HAP-1 (cell line): ENCODE measurements around the gene BLOC1S4.

Source experiments
- DNase-seq, 2 experiments: peaks; one replicate each; pipeline ENCODE4 v3.0.0-alpha.2; 2016 to 2020; ENCODE audit warnings: low spot score in 2 of 2
- H3K27me3 ChIP-seq: fragments of 250-450 bp; sonication (Bioruptor Pico); 2 replicates; pipeline ENCODE4 v1.5.1; 2020; ENCODE audit warnings: low read depth, mild to moderate bottlenecking, moderate library complexity
- H3K36me3 ChIP-seq: fragments of 250-450 bp; sonication (Bioruptor Pico); replicated peaks from 2 replicates; pipeline ENCODE4 v1.5.1; 2020; ENCODE audit warnings: mild to moderate bottlenecking
- H3K4me1 ChIP-seq: fragments of 250-450 bp; sonication (Bioruptor Pico); 2 replicates; pipeline ENCODE4 v1.5.1; 2020; ENCODE audit warnings: mild to moderate bottlenecking
- H3K4me3 ChIP-seq: fragments of 250-450 bp; sonication (Bioruptor Pico); 2 replicates; pipeline ENCODE4 v1.5.1; 2020; ENCODE audit warnings: mild to moderate bottlenecking, moderate library complexity
- H3K9me3 ChIP-seq: fragments of 250-450 bp; sonication (Bioruptor Pico); 2 replicates; pipeline ENCODE4 v1.5.1; 2020; ENCODE audit warnings: mild to moderate bottlenecking, moderate library complexity
- in situ Hi-C: fragments of 300-500 bp; cut with MboI; formaldehyde crosslinking; loops from 3 replicates; pipeline ENCODE4 v1.14.3; 2020; ENCODE audit warnings: low sequenced_read_pairs, inconsistent platforms, mixed read lengths

BLOC1S4 gene

DNA sequence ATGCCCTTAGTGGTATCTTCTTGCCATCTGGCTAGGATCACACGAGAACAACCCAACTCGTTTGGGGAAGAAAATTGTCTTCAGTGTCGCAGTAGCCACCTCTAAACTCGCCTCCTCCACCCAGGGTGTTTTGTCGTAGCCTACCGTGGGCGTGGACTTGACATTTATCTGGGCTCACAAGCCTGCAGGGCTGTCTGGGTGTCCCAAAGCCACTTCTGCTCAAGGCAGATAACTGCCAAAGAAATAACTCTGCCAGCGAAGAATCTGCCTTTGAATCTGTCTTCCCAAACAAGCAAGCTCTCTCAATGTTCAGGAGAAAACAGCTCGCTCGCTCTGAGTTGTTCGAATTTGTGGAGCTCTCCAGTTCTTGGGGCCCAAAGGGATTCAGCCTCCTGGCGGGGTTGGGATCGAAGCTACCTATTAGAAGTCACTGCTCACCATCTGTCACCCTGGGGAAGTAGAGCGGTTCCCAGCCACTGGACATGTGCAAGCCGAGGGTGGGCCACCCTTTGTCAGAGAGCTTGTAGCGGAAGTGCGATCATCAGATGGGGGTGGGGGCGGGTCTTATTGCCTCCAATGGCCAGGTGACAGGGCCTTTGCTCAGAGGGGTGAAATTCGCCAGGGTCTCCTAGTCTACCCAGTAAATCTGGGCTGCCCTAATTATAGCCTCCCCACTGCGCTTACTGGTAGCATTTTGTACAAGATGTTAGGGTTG lies 14.8 kb downstream of the BLOC1S4 start:
- no peaks in the 10 kb centered on the region for H3K27me3 ChIP-seq
- in situ Hi-C loops: no loop called here
- H3K4me1 ChIP-seq: no peaks in the 10 kb centered on the region
- DNase-seq: no peak
- H3K36me3 ChIP-seq: no peaks in the 10 kb centered on the region
- H3K4me3 ChIP-seq: no peak overlapping the region
- no peaks in the 10 kb centered on the region for H3K9me3 ChIP-seq

DNA sequence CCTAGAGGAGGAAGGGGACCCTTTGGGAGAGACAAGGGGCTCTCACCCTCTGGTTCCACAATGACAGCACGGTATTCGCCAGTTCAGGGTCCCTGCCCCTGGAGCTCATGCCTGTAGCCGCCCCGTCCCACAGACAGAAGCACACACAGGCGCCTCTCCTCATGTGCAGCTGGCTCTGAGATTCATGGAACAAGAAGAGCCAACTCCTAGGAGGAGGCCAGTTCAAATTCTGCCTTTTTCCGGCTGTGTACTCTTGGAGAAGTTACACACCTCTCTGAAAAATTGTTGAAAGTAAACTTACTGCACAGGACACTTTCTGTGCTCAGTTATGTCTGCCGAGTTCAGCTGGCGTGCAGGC lies 15.3 kb downstream of the BLOC1S4 start:
- in situ Hi-C loops: no loop called here
- no peak overlapping the region for H3K4me3 ChIP-seq

DNA sequence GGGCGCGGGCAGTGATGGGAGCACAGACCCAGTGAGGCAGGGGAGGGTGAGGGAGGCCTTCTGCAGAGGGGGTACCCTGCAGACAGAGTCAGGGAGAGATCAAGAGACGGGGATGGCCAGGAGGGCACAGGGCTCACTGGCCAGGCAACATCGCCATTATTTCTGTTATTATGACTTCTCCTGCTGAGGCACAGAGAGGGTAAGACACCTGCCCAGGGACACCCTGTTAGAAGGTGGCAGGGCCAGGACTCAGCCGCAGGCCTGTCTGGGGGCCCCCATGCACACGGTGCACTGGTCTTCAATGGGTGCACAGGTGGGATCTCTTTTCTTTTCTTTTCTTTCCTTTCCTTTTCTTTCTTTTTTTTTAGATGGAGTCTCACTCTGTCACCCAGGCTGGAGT lies 15.8 kb downstream of the BLOC1S4 start:
- no peaks in the 10 kb centered on the region for H3K27me3 ChIP-seq
- H3K36me3 ChIP-seq: no peaks in the 10 kb centered on the region
- no peaks in the 10 kb centered on the region for H3K4me1 ChIP-seq
- in situ Hi-C loops: no loop called here
- DNase-seq: no peak
- no peak overlapping the region for H3K4me3 ChIP-seq
- no peaks in the 10 kb centered on the region for H3K9me3 ChIP-seq

More for the DNA sequence above, 15.3 kb downstream of the BLOC1S4 start:
- Histone ChIP-seq H3K27me3 (no peaks in the 10 kb centered on the region), H3K9me3 (no peaks in the 10 kb centered on the region), H3K36me3 (no peaks in the 10 kb centered on the region), H3K4me1 (no peaks in the 10 kb centered on the region)
- no peak for DNase-seq

DNA sequence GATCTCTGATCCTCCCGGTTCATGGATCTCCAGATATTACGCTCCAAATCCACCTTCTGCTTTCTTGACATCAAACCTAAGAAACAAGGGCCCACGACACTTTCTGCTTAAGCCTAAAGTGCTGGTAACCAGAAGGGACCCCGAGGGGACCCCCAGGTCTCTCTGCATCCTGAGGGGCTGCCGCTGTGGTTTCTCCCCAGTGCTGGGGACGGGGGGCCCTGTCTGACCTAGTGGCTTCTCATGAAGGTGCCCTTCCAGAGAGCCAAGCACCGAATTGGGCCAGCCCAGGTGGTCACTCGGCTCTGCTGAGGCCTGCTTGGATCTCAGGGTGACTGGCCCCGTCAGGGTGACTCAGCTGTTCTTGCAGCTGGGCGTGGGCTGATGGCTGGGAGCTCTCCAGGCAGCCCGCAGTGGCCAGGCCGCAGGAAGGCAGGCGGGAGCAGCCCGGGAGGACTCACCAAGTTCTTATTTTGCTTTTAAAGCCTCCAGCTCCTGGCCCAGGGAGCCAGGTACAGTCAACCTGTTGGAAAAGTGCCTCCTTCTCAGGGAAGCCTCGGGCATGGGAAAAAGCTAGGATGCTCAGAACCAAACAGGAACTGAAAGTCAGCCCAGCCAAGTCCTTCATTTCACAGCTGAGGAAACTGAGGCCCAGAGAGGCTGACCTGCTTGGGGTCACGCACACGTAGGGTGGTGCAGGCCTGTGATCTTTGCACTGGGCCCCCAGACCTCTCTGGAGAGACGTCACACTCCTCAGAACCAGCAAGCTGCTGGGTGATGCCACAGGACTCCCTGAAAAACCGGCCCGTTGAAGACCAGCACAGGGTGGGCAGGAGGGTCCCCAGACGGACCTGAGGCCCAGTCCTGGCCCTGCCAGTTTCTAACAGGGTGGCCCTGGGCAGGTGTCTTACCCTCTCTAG lies 16.7 kb downstream of the BLOC1S4 start:
- Histone ChIP-seq H3K4me1 (no peaks in the 10 kb centered on the region), H3K36me3 (no peaks in the 10 kb centered on the region), H3K27me3 (no peaks in the 10 kb centered on the region), H3K9me3 (no peaks in the 10 kb centered on the region), H3K4me3 (no peak overlapping the region)
- DNase-seq: no peak
- in situ Hi-C loops: no loop called here

DNA sequence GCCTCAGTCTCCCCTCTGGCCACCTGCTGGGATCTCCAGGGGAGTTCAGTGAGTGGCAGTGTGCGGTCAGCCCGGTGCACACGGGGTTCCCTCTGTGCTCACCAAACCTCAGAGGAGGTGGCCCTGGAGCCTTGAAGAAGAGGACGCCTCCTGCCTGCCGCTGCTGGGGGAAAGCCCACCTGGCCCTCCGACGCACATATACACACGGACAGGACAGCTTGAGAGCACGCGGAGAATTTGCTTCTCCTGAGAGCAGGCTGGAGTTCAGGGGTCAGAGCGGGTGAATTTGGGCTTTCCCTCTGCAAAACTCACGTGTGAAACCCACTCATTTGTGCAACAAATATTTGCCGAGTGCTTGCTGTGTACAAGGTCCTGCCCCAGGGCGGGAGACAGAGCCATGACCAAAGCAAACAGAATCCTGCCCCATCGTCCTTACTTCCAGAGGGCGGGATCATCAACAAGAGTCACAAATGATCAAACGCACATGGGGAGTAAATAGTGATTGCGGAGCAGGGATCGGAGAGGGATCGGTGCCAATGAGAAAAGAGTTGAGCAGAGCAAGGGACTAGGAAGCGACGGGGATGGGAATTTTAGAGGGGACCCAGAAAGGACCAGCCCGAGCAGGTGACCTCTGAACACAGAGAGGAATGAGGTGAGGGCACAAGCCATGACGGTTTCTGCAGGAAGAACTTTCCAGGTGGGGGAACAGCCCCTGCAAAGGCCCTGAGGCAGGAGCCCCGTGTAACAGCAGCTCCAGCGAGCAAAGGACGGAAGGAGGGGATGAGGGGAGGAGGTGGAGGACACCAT lies 17.6 kb downstream of the BLOC1S4 start:
- Histone ChIP-seq H3K4me1 (no peaks in the 10 kb centered on the region), H3K4me3 (no peak overlapping the region), H3K36me3 (no peaks in the 10 kb centered on the region), H3K27me3 (no peaks in the 10 kb centered on the region), H3K9me3 (no peaks in the 10 kb centered on the region)
- no peak for DNase-seq
- in situ Hi-C loops: no loop called here

DNA sequence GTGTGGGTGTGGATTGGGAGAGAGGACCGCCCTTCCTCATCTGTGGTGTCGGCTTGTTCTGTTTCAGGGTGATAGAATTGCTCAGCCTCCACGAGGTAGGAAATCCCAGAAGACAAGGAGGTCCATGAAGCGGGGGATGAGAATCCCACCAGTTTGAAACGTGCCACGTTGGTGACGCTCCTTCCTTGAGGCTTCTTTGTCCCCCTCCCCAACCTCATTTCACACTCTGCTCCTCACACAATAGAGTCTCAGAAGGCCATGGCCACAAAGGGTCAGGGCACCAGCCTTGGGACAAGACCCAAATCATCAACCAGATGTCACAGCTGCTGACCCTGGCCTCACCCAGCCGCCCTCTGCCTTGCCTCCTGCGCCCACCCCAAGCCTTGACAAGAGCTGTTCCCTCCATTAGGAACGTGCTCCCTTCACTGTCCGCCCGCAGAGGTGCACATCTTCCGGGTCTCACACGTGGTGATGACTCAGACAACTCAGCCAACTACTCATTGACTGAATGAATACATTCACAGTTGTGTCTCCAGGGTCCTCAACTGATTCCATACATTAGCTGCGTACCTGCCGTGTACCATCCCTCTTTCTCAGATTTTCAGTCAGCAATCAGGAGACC lies 18.3 kb downstream of the BLOC1S4 start:
- no peak overlapping the region for H3K4me3 ChIP-seq
- in situ Hi-C loops: no loop called here
- H3K4me1 ChIP-seq: no peaks in the 10 kb centered on the region
- no peaks in the 10 kb centered on the region; the same call in 1 of the 2 replicates for H3K27me3 ChIP-seq
- H3K9me3 ChIP-seq: no peaks in the 10 kb centered on the region
- DNase-seq: no peak
- no peaks in the 10 kb centered on the region for H3K36me3 ChIP-seq

DNA sequence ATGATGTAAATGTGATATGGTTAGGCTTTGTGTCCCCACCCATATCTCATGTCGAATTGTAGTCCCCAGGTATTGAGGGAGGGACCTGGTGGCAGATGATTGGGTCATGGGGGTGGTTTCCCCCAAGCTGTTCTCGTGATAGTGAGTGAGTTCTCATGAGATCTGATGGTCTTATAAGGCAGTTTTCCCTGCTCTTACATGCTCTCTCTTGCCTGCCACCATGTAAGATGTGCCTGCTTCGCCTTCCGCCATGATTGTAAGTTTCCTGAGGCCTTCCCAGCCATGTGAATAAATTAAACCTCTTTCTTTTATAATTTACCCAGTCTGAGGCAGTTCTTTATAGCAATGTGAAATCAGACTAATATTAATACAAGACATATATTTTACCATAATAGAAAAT lies 23.9 kb downstream of the BLOC1S4 start:
- in situ Hi-C loops: no loop called here
- no peak for DNase-seq
- H3K9me3 ChIP-seq: no peaks in the 10 kb centered on the region

DNA sequence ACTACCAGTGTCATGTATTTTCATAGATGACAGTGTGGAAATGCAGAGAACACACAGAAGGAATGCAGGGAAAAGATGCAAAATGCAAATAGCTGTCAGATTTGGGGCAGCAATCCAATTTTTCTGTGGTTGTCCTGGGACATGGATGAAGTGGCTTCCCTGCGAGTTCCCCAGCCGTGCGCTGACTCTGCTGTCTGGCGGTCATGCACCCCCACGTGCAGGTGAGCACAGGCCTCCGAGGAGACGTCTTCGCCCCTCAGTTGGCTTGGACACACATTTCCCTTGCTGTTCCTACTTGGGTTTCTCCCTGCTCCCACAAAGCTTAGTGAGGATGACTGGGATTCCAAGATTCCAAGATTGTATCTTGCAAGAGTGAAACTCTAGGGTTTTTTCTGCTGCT lies 24.4 kb downstream of the BLOC1S4 start:
- in situ Hi-C loops: no loop called here
- Histone ChIP-seq H3K9me3 (no peaks in the 10 kb centered on the region), H3K4me1 (no peaks in the 10 kb centered on the region), H3K4me3 (no peak overlapping the region), H3K27me3 (no peaks in the 10 kb centered on the region; the same call in 1 of the 2 replicates), H3K36me3 (no peaks in the 10 kb centered on the region)
- DNase-seq: no peak

More for the DNA sequence above, 23.9 kb downstream of the BLOC1S4 start:
- Histone ChIP-seq H3K27me3 (no peaks in the 10 kb centered on the region; the same call in 1 of the 2 replicates), H3K4me3 (no peak overlapping the region), H3K36me3 (no peaks in the 10 kb centered on the region), H3K4me1 (no peaks in the 10 kb centered on the region)

DNA sequence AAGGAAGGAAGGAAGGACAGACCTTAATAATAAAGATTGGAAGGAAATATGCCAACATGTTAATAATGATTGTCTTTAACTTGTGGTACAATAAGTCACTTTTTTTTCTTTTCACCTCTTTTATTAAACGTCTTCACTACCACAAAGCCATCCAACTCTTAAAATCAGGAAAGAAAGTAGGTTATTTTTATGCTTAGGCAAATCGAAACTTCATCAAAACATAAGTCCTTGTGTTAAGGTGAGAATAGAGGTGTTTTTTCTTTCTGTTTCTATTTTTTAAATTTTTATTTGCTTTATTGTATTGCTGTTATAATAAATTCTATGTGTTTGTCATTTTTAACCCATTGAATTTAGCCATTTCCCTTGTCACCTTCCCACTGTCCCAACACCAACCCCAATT lies 26.5 kb downstream of the BLOC1S4 start:
- Histone ChIP-seq H3K27me3 (no peaks in the 10 kb centered on the region; the same call in 1 of the 2 replicates), H3K9me3 (no peaks in the 10 kb centered on the region), H3K4me1 (no peaks in the 10 kb centered on the region), H3K4me3 (no peak overlapping the region), H3K36me3 (no peaks in the 10 kb centered on the region)
- no peak for DNase-seq
- in situ Hi-C loops: no loop called here

DNA sequence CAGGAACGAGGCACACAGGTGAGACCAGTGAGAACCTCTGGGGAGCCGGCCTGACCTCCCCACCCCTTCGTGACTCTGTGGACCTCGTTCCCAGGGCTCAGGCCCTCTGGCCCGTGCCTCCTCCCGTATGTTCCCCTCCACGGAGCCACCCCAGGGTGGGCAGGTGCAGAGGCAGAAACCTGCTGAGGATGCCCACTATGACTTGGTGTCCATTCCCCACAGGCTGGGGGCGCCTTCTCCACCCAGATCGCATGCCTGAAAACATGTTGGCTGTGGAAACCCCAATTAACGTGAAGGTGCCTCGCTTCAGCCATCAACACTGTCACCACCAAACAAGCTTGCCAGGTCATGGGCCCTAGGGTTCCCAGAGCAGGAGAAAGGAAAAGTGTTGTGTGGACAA lies 27.0 kb downstream of the BLOC1S4 start:
- no peaks in the 10 kb centered on the region; the same call in 1 of the 2 replicates for H3K27me3 ChIP-seq
- DNase-seq: no peak
- H3K4me3 ChIP-seq: no peak overlapping the region
- H3K4me1 ChIP-seq: no peaks in the 10 kb centered on the region
- no peaks in the 10 kb centered on the region for H3K36me3 ChIP-seq
- in situ Hi-C loops: no loop called here
- no peaks in the 10 kb centered on the region for H3K9me3 ChIP-seq

DNA sequence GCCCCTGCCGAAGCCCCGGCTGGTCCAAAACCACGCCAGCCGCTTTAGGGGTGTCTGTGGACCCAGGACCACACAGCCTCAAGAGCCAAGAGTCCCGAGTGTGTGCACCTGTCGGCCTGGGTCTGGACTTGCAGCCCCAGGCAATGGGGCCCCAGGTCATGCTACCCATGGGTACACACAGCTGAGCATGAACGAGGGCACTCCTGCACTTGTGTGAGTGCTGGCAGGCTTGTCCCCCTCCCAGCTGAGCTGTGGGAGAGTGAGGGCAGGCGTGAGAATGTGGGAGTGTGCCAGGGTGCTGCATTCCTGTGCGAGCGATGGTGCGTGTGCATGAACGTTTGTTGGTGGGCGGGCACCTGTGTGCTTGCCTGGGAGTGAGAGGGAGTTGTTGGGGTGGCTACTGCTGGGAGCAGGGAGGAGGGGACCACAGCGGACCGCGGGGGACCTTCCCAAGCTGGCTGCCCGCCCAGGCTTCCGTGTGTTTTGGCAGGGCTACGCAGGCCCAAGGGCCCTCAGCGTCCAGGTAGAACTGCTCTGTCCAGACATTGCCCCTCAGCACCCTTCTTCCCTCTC lies 30.8 kb downstream of the BLOC1S4 start:
- Histone ChIP-seq H3K27me3 (no peaks in the 10 kb centered on the region), H3K4me1 (no peaks in the 10 kb centered on the region), H3K36me3 (no peaks in the 10 kb centered on the region), H3K9me3 (no peaks in the 10 kb centered on the region), H3K4me3 (no peak overlapping the region)
- in situ Hi-C loops: no loop called here
- DNase-seq: no peak

DNA sequence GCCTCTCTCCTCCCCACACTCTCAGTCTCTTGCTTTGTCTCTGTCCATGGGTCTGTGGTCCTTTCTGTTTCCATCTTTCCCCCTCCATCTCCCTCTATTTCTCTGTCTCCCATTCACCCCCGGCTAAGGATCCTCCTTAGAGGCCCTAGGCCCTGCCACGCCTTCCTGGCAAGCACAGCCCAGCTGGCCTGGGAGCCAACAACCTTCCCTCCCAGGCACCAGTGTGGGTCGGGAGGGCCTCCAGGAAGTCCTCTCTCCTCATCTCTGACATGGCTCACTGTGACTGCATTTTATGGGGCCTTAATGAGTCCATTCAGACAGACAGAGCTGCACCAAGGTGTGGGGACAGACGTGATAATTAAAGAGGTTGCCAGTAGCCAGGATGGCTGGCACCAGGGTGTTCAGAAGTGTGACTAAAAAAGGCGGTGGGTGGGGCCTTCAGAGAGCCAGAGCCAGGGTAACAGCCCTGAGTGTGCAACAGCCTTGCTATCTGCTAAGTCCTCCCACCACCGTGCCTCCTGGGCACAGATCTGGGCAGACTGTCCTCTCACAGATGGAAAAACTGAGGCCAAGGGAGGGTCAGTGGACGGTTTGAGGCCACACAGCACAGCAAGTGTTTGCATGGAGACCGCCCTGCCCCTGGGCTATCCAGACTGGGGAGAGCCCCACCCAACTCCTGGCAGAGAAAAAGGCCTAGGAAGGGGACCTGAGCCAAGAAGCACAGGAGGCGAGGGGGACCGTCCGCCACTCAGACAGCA lies 31.5 kb downstream of the BLOC1S4 start:
- no peaks in the 10 kb centered on the region for H3K4me1 ChIP-seq
- no peaks in the 10 kb centered on the region for H3K9me3 ChIP-seq
- H3K4me3 ChIP-seq: no peak overlapping the region
- H3K36me3 ChIP-seq: no peaks in the 10 kb centered on the region
- no peaks in the 10 kb centered on the region for H3K27me3 ChIP-seq
- in situ Hi-C loops: no loop called here
- DNase-seq: no peak
